GM18909 (cell line): ENCODE measurements around the gene CCSER1.

ENCODE experiments used
- ATAC-seq: cut with Tn5 transposase; IDR thresholded peaks from one replicate; pipeline ENCODE4 v1.9.1; 2021; ENCODE audit warnings: mild to moderate bottlenecking; ENCODE audit not compliant: unreplicated experiment, poor library complexity

CCSER1 gene

DNA sequence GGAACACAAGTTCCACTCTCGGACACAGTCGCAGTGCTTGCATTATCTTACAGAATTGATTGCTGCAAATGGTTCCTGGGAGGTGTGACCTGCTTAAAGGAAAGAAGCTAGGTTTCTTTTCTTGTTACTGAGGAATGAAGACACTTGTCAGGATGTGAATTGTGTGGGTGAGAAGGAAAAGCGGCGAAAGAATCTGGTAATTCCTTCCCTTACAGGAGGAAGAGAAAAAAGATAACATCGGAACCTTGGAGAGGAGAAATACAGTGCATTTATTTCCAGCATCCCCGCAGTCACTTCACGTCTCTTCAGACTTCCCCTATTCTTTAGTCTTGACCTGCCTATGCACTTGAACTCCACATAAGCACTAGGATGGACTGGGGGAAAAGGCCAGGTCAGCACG is 389 bp upstream of the CCSER1 start:
- no peak for ATAC-seq

DNA sequence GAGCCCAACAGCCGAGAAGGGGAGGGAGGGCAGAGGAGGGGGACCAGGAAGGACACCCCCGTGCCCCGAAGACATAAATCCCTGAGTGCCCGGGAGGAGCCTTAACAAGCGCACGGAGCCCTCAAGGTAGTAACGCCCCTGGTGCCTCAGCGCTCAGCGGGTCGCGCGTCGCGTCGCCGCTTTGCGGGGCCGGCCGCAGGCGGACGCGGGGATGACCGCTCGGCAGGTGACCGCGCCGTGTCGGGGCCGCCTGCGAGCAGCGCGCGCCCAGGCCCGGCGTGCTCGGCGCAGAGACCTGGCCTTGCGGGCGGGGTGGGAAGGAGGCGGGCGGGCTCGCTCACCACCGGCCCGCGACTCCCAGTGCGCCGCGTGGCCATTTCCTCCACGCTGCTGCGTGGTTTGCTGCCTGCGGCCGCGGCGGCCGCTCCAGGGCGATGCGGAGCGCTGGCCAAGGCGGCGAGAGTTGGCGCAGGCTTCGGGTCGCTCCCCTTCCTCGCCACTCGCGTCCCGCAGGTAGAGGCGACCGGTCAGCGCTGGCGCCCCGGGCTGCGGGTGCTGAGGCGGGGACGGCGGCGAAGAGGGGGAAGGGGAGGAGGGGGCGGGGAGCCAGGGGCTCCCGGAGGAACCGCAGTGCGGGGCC is 632 bp downstream of the CCSER1 start:
- ATAC-seq, result peak; percentile 30

DNA sequence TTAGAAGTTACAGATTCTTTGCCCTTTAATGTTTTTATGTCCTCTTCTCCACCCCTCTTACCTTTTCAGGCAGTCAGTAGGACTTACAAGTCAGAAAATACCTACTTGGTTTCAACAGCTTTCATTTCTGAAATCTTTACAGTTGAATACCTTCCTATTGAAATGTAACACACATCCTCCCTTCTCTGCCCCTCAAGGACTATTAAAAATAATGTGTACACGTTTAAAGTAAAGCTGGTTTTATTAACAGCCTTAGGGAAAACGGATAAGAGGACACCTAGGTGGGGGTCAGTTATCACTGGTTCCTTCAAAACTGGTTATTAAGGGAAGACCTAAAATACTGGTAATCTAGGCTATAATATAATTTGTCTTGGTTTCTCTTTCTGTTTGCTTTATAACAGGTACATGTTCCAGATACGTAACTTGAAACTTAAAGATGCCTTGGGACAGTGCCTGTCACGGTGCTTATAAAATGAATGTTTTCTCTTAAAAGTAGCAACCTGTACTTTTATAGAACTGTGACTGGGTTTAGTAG is 1.8 kb downstream of the CCSER1 start:
- peak; percentile 22 for ATAC-seq

DNA sequence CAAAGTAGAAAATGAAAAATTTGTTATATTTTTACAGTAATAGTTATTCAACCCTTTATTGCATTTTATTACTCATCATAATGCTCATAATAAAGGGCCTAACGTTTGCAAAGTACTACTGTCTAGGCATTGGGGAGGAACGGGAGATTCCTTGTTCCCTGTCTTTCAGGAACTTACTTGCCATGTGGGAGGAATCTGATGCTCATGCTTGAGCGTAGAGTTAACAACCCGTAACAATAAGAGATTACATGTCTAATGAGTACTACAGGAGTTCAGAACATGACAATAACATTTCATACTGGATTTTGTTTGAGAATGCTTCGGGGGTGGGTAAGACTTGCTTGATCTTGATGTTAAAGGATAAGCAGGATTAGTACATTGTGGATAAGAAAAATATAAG is 2.9 kb downstream of the CCSER1 start:
- no peak for ATAC-seq

DNA sequence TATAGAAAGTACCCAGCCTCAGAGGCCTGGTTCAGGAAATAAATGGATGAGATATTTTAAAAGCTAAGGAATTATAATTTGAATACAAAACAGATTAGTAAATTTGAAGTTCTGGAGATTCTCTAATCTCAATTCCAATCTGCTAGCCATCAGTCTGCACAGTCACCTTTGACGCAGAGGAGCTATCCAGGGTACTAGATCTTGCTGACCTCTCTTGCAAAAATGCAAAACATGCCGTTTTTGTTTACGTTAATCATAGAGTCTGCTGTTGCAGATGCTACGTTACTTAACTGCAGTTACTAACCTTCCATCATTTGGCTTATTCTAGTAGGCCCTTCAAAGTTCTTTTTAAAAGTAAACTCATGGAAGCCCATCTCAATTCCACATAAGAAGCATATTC is 10.4 kb downstream of the CCSER1 start:
- no peak for ATAC-seq

DNA sequence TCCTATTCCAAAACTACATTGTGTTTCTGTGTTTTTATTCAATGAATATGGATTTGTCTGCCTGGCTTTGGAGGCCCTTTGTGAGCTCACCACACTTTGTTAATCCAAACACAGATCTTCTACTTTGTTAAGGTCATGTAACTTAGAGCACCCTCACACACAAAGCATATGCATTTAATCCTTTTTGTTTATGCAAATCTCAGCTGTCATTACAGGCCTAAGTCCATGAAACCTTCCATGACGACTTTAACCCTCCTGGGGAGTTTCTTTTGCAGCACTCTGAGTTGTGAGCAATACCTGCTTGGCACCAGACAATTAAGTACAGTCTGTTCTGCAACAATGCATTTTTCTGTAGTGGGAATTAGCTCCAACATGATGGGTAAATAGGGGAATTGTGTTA is 14.9 kb downstream of the CCSER1 start:
- no peak for ATAC-seq

DNA sequence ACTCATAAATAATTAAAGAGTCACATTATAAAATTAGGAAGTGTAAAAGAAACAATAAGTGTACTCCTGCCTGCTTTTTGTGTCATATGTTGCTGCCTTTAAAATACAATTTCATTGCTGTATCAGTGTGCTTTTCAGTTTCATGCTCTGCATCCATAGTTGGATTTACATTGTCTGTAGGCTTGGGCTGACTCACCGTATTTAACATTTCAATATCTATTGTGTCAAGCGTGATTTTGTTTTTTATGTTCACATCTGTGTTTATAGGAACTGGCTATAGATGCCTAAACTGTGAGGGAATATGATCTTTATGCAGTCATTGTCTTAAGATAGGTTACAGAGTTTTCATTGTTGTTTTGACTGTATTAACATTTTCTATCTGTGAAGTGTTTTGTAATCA is 18.1 kb downstream of the CCSER1 start:
- ATAC-seq, result no peak

DNA sequence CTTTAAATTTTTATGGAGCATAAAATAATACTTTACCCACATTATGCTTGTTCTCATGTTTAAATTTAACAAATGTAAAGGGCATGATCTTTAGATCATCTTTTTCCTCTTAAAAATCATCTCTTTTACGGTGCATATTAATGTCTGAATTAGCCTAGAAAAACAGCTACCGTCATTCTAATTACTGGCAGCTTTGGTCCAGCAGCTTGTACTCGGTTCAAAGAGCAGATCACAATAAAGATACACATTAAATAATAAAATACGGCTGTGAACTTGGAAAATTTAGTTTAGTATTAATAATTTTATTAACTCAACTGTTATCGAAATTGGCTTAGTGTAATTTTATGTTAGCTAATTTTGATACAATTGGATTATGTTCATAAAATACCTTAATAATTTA is 19.1 kb downstream of the CCSER1 start:
- ATAC-seq, result no peak

DNA sequence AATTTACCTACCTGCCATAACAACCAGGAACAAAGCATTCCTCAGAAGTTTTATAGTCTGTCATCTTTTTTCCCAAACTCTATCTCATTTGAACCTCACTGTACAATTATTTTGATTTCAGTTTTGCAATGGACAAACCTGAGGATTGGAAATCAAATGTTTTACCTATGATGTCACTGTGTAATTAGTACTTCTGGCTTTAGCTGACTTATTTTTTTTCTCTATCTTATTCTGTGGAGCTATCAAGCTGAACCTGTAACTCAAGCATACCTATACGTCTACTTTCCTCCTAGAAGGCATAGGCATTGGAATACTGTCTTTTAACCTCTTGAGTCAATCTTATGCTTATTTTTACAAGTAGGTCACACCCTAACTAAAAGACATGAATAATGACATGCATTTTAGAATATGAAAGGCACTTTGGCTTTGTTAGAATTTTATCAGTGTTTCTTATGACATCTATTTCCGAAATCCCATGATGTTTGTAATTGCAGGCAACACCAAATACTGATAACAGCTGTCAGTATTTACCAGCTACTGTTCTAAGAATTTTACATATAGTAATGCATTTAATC is 21.5 kb downstream of the CCSER1 start:
- ATAC-seq, result no peak

DNA sequence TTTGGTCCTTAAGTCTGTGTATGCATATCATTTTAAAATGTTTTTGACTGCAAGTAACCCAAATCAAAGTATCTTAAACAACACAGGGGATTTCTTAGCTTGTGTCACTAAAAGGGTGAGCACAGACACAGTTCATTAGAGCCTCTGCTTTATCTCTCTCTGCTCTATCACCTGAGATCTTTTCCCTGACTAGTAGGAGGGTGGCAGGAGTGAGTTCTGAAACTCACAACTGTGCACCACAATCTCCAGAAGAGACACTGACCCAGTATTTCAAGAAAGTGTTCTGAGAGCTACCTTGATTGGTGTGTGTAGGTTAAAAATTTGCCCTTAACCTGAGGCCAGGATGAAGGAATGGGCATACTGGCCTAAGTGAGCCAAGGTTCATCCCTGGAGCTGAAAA is 24.8 kb downstream of the CCSER1 start:
- ATAC-seq, result no peak

DNA sequence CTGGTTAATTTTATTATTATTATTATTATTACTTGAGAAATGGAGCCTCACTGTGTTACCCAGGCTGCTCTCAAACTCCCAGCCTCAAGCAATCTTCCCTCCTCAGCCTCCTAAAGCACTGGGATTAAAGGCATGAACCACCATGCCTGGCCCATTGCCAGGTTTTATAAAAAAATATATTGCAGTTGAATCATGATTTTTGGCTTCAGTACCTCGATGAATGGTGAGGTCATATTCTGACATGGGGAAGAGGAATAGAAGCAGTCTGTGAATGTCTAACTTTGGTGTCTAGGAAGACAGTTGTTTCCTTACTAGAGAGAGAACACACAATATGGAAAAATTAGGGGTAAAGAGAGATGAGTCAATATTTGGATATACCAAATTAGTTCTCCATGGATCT is 32.0 kb downstream of the CCSER1 start:
- ATAC-seq, result no peak

DNA sequence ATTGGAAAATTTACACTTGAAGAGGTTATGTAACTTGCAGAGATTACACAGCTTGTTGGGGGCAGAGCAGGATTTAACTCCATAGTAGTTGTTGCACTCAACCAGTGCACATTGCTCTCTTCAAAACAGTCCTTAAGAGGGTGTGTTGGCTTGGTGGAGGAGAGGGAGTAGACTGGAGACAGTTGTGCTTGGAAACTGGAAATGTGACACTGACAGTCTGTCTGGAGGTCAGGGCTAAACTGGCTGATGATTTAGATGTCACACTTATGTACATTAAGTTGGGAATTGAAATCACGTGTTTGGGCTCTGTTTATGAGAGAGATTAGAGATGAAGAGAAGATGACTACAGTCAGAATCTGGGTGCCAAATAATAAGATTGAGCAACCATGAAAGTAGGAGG is 32.9 kb downstream of the CCSER1 start:
- no peak for ATAC-seq

DNA sequence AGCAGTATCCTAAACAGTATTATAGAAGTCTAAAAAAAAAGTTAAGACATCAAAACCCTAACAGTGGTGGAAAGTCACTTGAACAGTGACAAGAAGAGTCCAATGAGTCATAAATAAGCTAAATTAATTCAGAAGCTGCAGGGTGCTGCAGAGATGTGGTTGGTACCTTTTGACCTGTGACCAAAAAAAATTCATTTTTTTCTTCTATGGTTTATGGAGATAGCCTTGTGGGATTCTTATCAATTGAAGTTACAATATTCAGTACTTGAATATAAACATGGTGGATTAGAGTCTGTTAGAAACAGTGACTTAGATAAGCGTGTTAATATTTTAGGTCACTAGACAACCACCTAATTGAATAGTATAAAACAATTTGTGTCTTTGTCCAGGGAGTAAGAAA is 35.4 kb downstream of the CCSER1 start:
- no peak for ATAC-seq

DNA sequence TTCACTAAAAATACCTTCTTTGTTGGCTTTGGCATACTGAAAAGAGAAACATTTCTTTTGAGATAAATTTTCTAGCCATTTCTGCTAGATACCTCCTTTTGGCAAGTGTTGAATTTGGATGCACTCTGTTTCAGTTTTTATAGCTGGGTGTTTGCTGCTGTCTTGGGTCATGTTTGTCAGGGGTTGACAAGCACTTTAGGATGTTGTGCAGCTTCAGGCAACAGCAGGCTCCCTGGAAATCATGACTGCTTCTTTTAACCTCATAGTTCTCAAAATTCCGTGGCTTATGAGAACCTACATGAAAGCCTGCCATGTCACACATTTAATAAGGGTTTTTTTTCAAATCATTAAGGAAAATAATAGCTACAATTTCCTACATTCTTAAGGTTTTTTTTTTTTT is 36.7 kb downstream of the CCSER1 start:
- ATAC-seq, result no peak

DNA sequence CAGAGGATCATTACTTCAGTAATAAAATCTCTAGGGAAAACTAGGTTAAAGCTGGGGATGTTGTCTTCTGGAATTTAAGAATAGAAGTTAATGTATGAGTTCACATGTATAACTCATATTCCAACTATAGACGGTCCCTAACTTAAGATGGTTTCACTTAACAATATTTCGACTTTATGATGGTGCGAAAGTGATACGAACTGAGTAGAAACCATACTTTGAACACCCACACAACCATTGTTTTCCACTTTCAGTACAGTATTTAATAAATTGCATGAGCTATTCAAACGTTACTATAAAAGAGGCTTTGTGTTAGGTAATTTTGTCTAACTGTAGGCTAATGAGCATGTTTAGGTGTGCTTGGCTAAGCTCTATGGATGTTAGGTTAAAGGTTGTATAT is 38.7 kb downstream of the CCSER1 start:
- ATAC-seq, result no peak

DNA sequence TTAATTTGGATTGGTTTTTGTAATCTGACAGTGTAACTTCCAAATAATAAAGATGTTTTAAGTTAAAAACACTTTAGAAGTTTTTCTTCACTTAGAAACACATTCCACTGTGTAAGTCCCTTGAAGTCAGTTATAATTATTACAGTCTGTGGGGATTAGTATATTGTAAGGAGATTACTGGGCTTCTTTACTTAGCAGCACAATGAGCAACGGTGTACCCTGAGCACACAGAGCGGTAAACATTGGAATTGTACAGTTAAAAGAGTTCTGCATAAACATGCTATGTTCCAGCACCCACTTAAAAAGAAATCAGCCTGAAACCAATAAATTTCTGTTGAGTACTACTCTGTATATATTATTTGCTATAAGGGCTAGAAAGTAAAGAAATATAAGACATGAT is 44.3 kb downstream of the CCSER1 start:
- ATAC-seq, result no peak

DNA sequence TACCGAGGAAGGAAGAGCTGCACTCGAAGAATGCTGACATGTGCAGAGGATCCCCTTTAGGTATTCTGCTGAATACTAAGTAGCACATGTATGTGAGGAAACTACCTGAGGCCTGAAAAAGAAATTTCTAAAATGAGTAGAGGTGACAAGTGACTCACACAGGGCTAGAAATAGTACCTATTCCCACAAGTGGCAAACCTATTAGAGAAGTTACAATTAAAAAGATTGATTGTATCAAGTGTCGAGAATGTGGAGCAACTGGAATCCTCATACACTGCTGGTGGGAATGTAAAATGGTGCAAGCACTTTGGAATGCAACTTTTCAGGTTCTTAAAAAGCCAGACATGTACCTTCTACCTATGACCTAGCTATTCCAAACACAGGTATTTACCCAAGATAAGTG is 47.4 kb downstream of the CCSER1 start:
- no peak for ATAC-seq

DNA sequence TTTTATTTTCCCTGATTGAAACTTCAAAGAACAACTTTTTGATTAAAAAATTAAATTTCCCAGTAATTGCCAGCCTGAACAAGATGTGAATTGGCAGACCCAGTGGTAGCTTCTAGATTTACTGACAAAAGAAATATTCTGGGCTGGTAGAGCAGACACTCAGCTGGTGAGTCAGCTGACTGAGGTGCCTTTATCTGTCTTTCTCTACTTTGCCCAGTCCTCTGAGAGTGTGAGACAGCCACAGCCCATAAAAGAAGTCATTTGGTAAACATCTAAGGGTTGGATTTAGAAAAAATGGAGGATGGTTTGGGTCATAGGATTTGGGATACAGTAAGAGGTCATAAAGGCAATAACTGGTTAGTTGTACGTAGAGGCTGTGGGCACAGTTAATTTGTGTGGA is 54.5 kb downstream of the CCSER1 start:
- ATAC-seq, result no peak

DNA sequence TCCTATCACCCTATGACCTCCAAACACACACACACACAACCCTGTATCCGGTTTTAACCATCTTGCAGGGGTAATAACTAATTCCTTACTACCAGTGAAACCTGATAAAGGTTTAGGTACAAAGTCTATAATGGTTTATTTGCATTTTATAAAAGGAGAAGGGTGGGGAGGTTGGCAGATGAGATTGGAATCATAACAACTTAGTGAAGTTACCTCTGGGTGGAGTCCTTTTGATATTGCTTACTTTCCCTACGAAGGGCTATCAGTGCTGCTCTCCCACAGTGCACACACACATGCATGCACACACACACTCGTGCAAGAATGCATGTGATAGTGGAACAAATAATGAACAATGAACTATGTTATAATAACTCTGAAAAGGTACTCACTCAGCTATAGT is 56.1 kb downstream of the CCSER1 start:
- ATAC-seq, result no peak

DNA sequence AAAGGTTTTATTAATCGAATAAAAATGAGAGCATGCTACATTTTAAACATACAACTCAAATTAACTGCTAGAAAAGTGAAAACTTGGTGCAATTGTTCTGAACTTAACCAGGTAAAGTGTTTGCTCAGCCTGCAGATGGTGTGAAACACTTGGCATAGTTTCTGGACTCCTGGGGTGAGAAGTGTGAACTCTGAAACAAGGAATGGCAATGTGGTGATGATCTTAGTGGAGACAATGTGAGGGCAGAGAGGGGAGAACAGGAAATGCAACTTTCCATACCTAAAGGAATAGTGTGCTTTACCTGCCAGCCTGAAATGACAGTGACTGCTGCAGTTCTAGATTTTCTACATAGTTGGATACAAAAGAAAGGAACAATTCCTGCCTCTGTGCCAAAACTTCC is 57.4 kb downstream of the CCSER1 start:
- no peak for ATAC-seq

DNA sequence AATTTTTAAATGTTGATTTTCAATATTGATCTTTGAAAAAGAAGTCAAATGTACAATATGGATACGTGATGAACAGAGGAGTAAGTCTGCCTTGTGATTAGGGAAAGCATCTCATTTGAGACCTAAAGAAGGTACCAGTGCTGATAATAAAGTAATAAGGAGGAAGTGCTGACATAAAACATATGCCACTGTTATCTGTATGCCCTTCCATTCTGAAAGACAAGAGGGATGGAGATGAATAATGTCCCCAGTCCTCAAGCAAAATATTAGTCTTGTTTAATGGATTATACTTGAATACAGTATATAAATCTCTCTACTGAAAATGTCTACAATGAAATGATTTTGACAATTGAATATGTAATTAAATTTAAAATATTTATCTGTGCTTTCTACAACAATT is 58.2 kb downstream of the CCSER1 start:
- no peak for ATAC-seq

DNA sequence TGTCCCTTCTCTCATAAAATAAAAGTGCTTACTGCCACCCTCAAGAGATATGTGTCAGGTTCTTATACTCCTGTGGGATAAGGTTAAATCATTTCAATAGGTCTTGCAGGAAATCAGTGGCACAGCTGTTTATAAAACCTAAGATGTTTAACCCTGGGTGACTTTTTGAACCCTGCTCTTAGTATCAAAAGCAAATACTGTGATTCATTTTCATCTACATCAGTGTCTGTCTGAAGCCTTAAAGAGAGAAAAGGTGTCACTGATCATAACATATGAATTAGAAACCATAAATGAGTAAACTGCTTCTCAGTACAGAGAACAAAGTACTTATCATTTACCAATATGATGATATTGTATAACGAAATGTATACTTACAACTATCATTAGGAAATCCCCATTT is 59.0 kb downstream of the CCSER1 start:
- ATAC-seq, result no peak
